ENCODE results near the gene LRGUK. TPM values are rescaled to one million over a fixed set of nuclear protein-coding genes. Genes with fewer than 3 reads are reported as not detected.
"Not testable (repeated sequence)": the region's sequence is repeated elsewhere in the genome, so short reads cannot be mapped to it uniquely, and the experiment has no call there.

The LRGUK gene
- total RNA-seq, 1 experiment from 2014 or later, result 1.9 TPM

GRCh38 chr7:134293002-134293740 lies 166.0 kb downstream of the LRGUK start:
- Mint-ChIP-seq H3K4me1 (peaks cover 14% of the 10 kb centered on the region), H3K27ac (no peak overlapping the region; the same call in 1 of the 2 replicates), H3K36me3 (peaks cover 36% of the 10 kb centered on the region), H3K4me3 (no peak overlapping the region), H3K9me3 (no peaks in the 10 kb centered on the region), H3K27me3 (ENCODE audit: low read depth) (no peaks in the 10 kb centered on the region)
- ChIA-PET POLR2A (no interaction called here), CTCF (no interaction called here)
- no peak for DNase-seq (ENCODE audit: low spot score)
- no peak for ATAC-seq
- TF ChIP-seq, protein P1, sequence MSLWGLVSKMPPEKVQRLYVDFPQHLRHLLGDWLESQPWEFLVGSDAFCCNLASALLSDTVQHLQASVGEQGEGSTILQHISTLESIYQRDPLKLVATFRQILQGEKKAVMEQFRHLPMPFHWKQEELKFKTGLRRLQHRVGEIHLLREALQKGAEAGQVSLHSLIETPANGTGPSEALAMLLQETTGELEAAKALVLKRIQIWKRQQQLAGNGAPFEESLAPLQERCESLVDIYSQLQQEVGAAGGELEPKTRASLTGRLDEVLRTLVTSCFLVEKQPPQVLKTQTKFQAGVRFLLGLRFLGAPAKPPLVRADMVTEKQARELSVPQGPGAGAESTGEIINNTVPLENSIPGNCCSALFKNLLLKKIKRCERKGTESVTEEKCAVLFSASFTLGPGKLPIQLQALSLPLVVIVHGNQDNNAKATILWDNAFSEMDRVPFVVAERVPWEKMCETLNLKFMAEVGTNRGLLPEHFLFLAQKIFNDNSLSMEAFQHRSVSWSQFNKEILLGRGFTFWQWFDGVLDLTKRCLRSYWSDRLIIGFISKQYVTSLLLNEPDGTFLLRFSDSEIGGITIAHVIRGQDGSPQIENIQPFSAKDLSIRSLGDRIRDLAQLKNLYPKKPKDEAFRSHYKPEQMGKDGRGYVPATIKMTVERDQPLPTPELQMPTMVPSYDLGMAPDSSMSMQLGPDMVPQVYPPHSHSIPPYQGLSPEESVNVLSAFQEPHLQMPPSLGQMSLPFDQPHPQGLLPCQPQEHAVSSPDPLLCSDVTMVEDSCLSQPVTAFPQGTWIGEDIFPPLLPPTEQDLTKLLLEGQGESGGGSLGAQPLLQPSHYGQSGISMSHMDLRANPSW (CRISPR knock-in tag; conservative IDR thresholded peaks at IDR 0.05; ENCODE audit: low read depth), result no peak
- TF ChIP-seq HMGA2 (CRISPR knock-in tag; IDR thresholded peaks at IDR 0.05) (no peak), GABPB1 (CRISPR knock-in tag; IDR thresholded peaks at IDR 0.05) (peak; percentile 34; the same call in 1 of the 2 replicates)

- H3K4me1 Mint-ChIP-seq, result peaks cover 11% of the 10 kb centered on the region
- H3K36me3 Mint-ChIP-seq, result peaks cover 52% of the 10 kb centered on the region
- ATAC-seq; H3K9me3 Mint-ChIP-seq; POLR2A ChIA-PET; H3K4me3 Mint-ChIP-seq; H3K27me3 Mint-ChIP-seq (ENCODE audit: low read depth); DNase-seq (ENCODE audit: low spot score); CTCF ChIA-PET; H3K27ac Mint-ChIP-seq: not testable (repeated sequence)
Measured at GRCh38 chr7:134295982-134296381, 168.8 kb downstream of the LRGUK start.

- CTCF ChIA-PET, result no interaction called here
- POLR2A ChIA-PET, result no interaction called here
- Mint-ChIP-seq H3K27me3 (ENCODE audit: low read depth) (no peaks in the 10 kb centered on the region), H3K27ac (no peak overlapping the region), H3K4me3 (no peak overlapping the region), H3K4me1 (peaks cover 11% of the 10 kb centered on the region), H3K9me3 (no peaks in the 10 kb centered on the region), H3K36me3 (peaks cover 56% of the 10 kb centered on the region)
- no peak for ATAC-seq
- no peak for DNase-seq (ENCODE audit: low spot score)
- no peak for TF ChIP-seq ZSCAN18 (CRISPR knock-in tag; IDR thresholded peaks at IDR 0.05)
- TF ChIP-seq TP53 (CRISPR knock-in tag; IDR thresholded peaks at IDR 0.05), result no peak
- TF ChIP-seq, protein P2, sequence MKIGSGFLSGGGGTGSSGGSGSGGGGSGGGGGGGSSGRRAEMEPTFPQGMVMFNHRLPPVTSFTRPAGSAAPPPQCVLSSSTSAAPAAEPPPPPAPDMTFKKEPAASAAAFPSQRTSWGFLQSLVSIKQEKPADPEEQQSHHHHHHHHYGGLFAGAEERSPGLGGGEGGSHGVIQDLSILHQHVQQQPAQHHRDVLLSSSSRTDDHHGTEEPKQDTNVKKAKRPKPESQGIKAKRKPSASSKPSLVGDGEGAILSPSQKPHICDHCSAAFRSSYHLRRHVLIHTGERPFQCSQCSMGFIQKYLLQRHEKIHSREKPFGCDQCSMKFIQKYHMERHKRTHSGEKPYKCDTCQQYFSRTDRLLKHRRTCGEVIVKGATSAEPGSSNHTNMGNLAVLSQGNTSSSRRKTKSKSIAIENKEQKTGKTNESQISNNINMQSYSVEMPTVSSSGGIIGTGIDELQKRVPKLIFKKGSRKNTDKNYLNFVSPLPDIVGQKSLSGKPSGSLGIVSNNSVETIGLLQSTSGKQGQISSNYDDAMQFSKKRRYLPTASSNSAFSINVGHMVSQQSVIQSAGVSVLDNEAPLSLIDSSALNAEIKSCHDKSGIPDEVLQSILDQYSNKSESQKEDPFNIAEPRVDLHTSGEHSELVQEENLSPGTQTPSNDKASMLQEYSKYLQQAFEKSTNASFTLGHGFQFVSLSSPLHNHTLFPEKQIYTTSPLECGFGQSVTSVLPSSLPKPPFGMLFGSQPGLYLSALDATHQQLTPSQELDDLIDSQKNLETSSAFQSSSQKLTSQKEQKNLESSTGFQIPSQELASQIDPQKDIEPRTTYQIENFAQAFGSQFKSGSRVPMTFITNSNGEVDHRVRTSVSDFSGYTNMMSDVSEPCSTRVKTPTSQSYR (CRISPR knock-in tag; IDR thresholded peaks at IDR 0.05), result no peak
Measured at GRCh38 chr7:134297489-134297888, 170.3 kb downstream of the LRGUK start.

DNA sequence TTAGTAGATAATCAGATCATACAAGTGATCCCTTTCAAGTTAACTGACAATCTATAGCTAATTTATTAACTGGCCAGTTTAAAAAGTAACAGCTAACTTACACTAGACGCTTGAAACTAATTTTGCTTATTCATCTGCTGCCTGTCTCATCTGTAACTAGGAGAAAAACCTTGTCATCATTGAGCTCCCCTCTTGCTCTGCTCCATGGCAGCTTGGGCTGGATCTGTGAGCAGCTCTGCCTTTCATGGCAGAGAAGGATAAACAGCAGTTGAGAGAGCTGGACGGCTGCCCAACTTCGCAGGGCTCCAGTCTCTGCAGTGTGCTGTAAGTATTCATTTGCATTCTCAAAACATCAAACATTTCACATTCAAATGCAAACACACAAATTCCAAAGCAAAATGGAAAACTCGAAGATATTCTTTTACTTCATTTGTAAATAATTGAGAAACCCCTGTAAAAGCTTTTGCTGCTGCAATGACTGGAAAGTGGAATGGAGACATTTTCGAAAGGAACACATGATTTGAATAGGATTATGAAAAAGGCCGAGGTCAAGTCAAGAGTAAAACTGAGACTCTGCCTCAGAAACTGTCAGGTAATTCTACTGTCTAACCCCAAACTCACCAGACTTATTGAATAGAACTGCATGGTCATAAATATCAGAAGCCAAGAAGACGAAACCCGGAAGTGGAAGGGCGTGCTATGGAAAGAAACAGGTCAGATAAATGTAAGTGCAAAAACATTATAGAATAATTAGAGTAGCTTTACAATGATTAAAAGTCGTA lies 172.0 kb downstream of the LRGUK start:
- Mint-ChIP-seq H3K36me3 (peaks cover 60% of the 10 kb centered on the region), H3K27ac (peak overlapping the region; percentile 52; the same call in 1 of the 2 replicates), H3K9me3 (no peaks in the 10 kb centered on the region), H3K4me3 (no peak overlapping the region), H3K4me1 (peaks cover 11% of the 10 kb centered on the region), H3K27me3 (ENCODE audit: low read depth) (no peaks in the 10 kb centered on the region)
- ATAC-seq (peak; percentile 53; the same call in 1 of the 2 replicates), DNase-seq (ENCODE audit: low spot score) (no peak)
- POLR2A ChIA-PET, result no interaction called here
- TF ChIP-seq ATF1 (CRISPR knock-in tag; IDR thresholded peaks at IDR 0.05) (no peak), JUN (CRISPR knock-in tag; IDR thresholded peaks at IDR 0.05) (no peak), ZMAT4 (CRISPR knock-in tag; IDR thresholded peaks at IDR 0.05) (no peak)
- CTCF ChIA-PET, result interaction anchor here (0.9 kb wide), 2 partner anchors 15 to 17 kb away, joined by 4 read pairs; no protein-coding TSS in a partner anchor
